ENCODE results near the gene MTARC2.

- TF ChIP-seq CTCF (IDR thresholded peaks at IDR 0.05) (no peak), EZH2 (IDR thresholded peaks at IDR 0.05; ENCODE audit: borderline replicate concordance, insufficient read depth, low read depth, low read length, poor library complexity, severe bottlenecking) (no peak)
Measured at GRCh38 chr1:220791956-220792355, 43.8 kb downstream of the MTARC2 start.

All from B cell (primary cell).